K562 (cell line): Measurements from ENCODE around the gene TK1. TPM values are rescaled to one million over a fixed set of nuclear protein-coding genes. Genes with fewer than 3 reads are reported as not detected.
A peak's percentile ranks its signal among the peaks of the same experiment; 100 is the strongest.

Experiments used
- ATAC-seq: fragments of 200-7000 bp; cut with Tn5 transposase; 3 replicates; pipeline ENCODE4 v1.9.1; 2020; ENCODE audit warnings: moderate library complexity
- BruUV-seq: library from RNA; stranded (reverse); fragments of 400-500 nt; replicated peaks from 2 replicates; lab custom pipeline; 2021; lab: Mats Ljungman, UMichigan
- CTCF ChIA-PET: fragments of 300-600 bp; formaldehyde crosslinking; extraction: SDS; loops from one replicate; lab custom pipeline; 2021; ENCODE audit warnings: low intra/inter-chr PET ratio; lab: Yijun Ruan, JAX
- POLR2A ChIA-PET: fragments of 300-600, 350-650 bp; sonication (Branson Sonifier 250); formaldehyde crosslinking; extraction: SDS; loops from one replicate; lab custom pipeline; 2021; ENCODE audit warnings: antibody characterized with exemption, inconsistent platforms; lab: Yijun Ruan, JAX
- DNase-seq, 4 experiments: peaks; one replicate each; pipeline versions ENCODE4 v3.0.0 to v3.0.0-alpha.2; 2011 to 2018; ENCODE audit warnings: low spot score in 3 of 4, mixed read lengths in 3 of 4; ENCODE audit errors: extremely low read depth in 1 of 4
- FAIRE-seq: peaks from 2 replicates; lab custom pipeline; 2011; peaks lifted over from hg19 to GRCh38; lab: Jason Lieb, UNC
- H2AFZ ChIP-seq: 2 replicates; pipeline ENCODE4 v1.6.0; 2011; ENCODE audit warnings: low read depth, low read length, control low read depth, inconsistent platforms
- H3K27ac ChIP-seq: fragments of 200-600 bp; 3 replicates; pipeline ENCODE4 v1.8.0; 2011; ENCODE audit warnings: low read depth, mild to moderate bottlenecking, control low read depth, inconsistent platforms, low read length, moderate library complexity, mixed read lengths; ENCODE audit errors: extremely low read depth
- H3K27me3 ChIP-seq, 2 experiments: fragments of 300-600 bp in 1 of 2; 2 replicates in 1 of 2; 3 replicates in 1 of 2; pipeline versions ENCODE4 v1.6.0 to v1.8.0; 2011; ENCODE audit warnings: inconsistent platforms in 2 of 2, low read length in 2 of 2, mild to moderate bottlenecking in 1 of 2, mixed read lengths in 1 of 2, moderate library complexity in 1 of 2; ENCODE audit not compliant: control insufficient read depth in 2 of 2, insufficient read depth in 2 of 2
- H3K36me3 ChIP-seq: fragments of 300-600 bp; 3 replicates; pipeline ENCODE4 v1.8.0; 2011; ENCODE audit warnings: mild to moderate bottlenecking, low read length, inconsistent platforms; ENCODE audit not compliant: control insufficient read depth, insufficient read depth
- H3K4me1 ChIP-seq, 2 experiments: fragments of 200-600 bp in 1 of 2; replicated peaks in 1 of 2; 2 replicates in 1 of 2; 3 replicates in 1 of 2; pipeline versions ENCODE4 v1.5.1 to v1.8.0; 2011; ENCODE audit warnings: inconsistent platforms in 2 of 2, low read length in 2 of 2, mild to moderate bottlenecking in 1 of 2, mixed read lengths in 1 of 2, moderate library complexity in 1 of 2; ENCODE audit not compliant: control insufficient read depth in 2 of 2, insufficient read depth in 2 of 2
- H3K4me2 ChIP-seq: 2 replicates; pipeline ENCODE4 v1.6.1; 2011; ENCODE audit warnings: low read length, control low read depth, inconsistent platforms, mixed read lengths; ENCODE audit not compliant: insufficient read depth
- H3K4me3 ChIP-seq: fragments of 200-600 bp; sonication (generic), shearing (Covaris generic); 2 replicates; pipeline ENCODE4 v1.5.1; 2016; ENCODE audit warnings: control low read depth, inconsistent platforms
- H3K79me2 ChIP-seq: fragments of 200-600 bp; 3 replicates; pipeline ENCODE4 v1.8.0; 2011; ENCODE audit warnings: low read length, inconsistent platforms; ENCODE audit not compliant: control insufficient read depth, insufficient read depth
- H3K9ac ChIP-seq, 2 experiments: 2 replicates each; pipeline versions ENCODE4 v1.6.0 to v1.6.1; 2011; ENCODE audit warnings: low read depth in 2 of 2, low read length in 2 of 2, control low read depth in 1 of 2, inconsistent platforms in 1 of 2, mild to moderate bottlenecking in 1 of 2, mixed read lengths in 1 of 2; ENCODE audit not compliant: insufficient read depth in 1 of 2
- H3K9me1 ChIP-seq: one replicate; pipeline ENCODE4 v1.6.0; 2011; ENCODE audit warnings: inconsistent platforms, mild to moderate bottlenecking, low read length, moderate library complexity; ENCODE audit not compliant: control insufficient read depth, insufficient read depth
- H3K9me3 ChIP-seq: replicated peaks from 2 replicates; pipeline ENCODE4 v1.5.1; 2011; ENCODE audit warnings: low read depth, low read length, inconsistent platforms; ENCODE audit not compliant: control insufficient read depth, insufficient read depth
- H4K20me1 ChIP-seq: replicated peaks from 2 replicates; pipeline ENCODE4 v1.6.1; 2011; ENCODE audit warnings: low read length, inconsistent platforms, mixed read lengths; ENCODE audit not compliant: control insufficient read depth, insufficient read depth
- CEBPB ChIP-seq: fragments of 450-650 bp; IDR thresholded peaks from 2 replicates; pipeline ENCODE4 v1.6.1; 2016; ENCODE audit warnings: missing genetic modification characterization, missing compliant biosample characterization
- CHD4 ChIP-seq: fragments of 200-600 bp; sonication (generic); IDR thresholded peaks from 3 replicates; pipeline ENCODE4 v1.6.1; 2012; ENCODE audit warnings: low read depth, mild to moderate bottlenecking, mixed read lengths, low read length, inconsistent platforms; ENCODE audit not compliant: insufficient read depth, insufficient replicate concordance, poor library complexity, severe bottlenecking
- FOXJ2 ChIP-seq: fragments of 200-800 bp; sonication (Bioruptor generic); IDR thresholded peaks from 2 replicates; pipeline ENCODE4 v1.6.1; 2016; ENCODE audit warnings: missing genetic modification characterization, missing compliant biosample characterization
- HNRNPLL ChIP-seq: fragments of 200-400 bp; formaldehyde crosslinking; IDR thresholded peaks from 2 replicates; pipeline ENCODE4 v1.6.1; 2017; ENCODE audit warnings: low read length, low read depth, mild to moderate bottlenecking; ENCODE audit not compliant: poor library complexity, severe bottlenecking
- KLF16 ChIP-seq: IDR thresholded peaks from 2 replicates; pipeline ENCODE4 v1.6.1; 2016; ENCODE audit warnings: antibody characterized with exemption
- MTF1 ChIP-seq: fragments of 250-450 bp; sonication (Bioruptor Pico); IDR thresholded peaks from 2 replicates; pipeline ENCODE4 v1.9.0; 2021; ENCODE audit warnings: moderate library complexity, mild to moderate bottlenecking, inconsistent platforms, borderline replicate concordance
- RAD51 ChIP-seq: fragments of 450-650 bp; IDR thresholded peaks from 2 replicates; pipeline ENCODE4 v1.7.1; 2016; ENCODE audit warnings: low read depth, mild to moderate bottlenecking, borderline replicate concordance
- RFX7 ChIP-seq: fragments of 250-450 bp; sonication (Bioruptor Pico); IDR thresholded peaks from 2 replicates; pipeline ENCODE4 v1.5.1; 2021; ENCODE audit warnings: mild to moderate bottlenecking
- SAFB ChIP-seq: fragments of 200-400 bp; formaldehyde crosslinking; IDR thresholded peaks from 2 replicates; pipeline ENCODE4 v1.6.1; 2017; ENCODE audit warnings: low read depth, low read length, borderline replicate concordance
- TFAM ChIP-seq: fragments of 250-450 bp; sonication (Bioruptor Pico); conservative IDR thresholded peaks from 2 replicates; pipeline ENCODE4 v1.5.0; 2021; ENCODE audit warnings: mild to moderate bottlenecking, moderate library complexity
- ZNF282 ChIP-seq: sonication (generic); formaldehyde crosslinking; IDR thresholded peaks from 2 replicates; pipeline ENCODE4 v1.8.1; 2023; ENCODE audit warnings: missing genetic modification reagents
- ZNF584 ChIP-seq: fragments of 200-800 bp; sonication (Bioruptor generic); IDR thresholded peaks from 2 replicates; pipeline ENCODE4 v1.6.1; 2016; ENCODE audit warnings: low read depth, mild to moderate bottlenecking, missing genetic modification characterization, missing compliant biosample characterization
- ZNF76 ChIP-seq: fragments of 250-450 bp; sonication (Bioruptor Pico); IDR thresholded peaks from 2 replicates; pipeline ENCODE4 v1.4.0; 2020; ENCODE audit warnings: mild to moderate bottlenecking, moderate library complexity, borderline replicate concordance
- ZNF77 ChIP-seq: fragments of 250-450 bp; sonication (Bioruptor Pico); IDR thresholded peaks from 2 replicates; pipeline ENCODE4 v1.5.0; 2020
- WGBS: fragments of 100-300 bp; shearing (Covaris generic); methylation state at CpG from one replicate; pipeline ENCODE4 v1.1.6; 2016; ENCODE audit warnings: low coverage, mixed read lengths; ENCODE audit not compliant: insufficient coverage; ENCODE audit errors: missing lambda C conversion rate; 5-methylcytosine and 5-hydroxymethylcytosine counted together
- in situ Hi-C: fragments of 300-500 bp; cut with MboI; formaldehyde crosslinking; loops from 4 replicates; pipeline ENCODE4 v1.15.0; 2018; ENCODE audit warnings: inconsistent platforms, mixed read lengths
- intact Hi-C: fragments of 100-400 bp; cut with micrococcal nuclease; formaldehyde crosslinking; loops from 2 replicates; pipeline ENCODE4 v1.14.2; 2022
- polyA plus RNA-seq, 8 experiments: library from polyadenylated mRNA; depleted of rRNA in 4 of 8; stranded (reverse) in 5 of 8; unstranded in 3 of 8; fragments of >200 nt; fragmentation: Nextera tagmentation in 2 of 8; fragmentation: Illumina TruSeq in 1 of 8; extraction: Ambion mirVana in 2 of 8; extraction: Trizol in 1 of 8; gene quantifications; 2 replicates each; pipeline versions ENCODE4 v1.2.1 to v1.2.3, GENCODE V29; 2011 to 2014; ENCODE audit warnings: inconsistent platforms in 1 of 8, missing spikeins in 1 of 8
- total RNA-seq, 7 experiments: library from RNA; depleted of rRNA in 6 of 7; stranded (reverse); fragments of >200 nt in 6 of 7; fragmentation: Illumina TruSeq in 2 of 7; extraction: Trizol in 2 of 7; gene quantifications; 2 replicates each; pipeline versions ENCODE4 v1.2.1 to v1.2.3, GENCODE V29; 2011 to 2021; ENCODE audit warnings: low replicate concordance in 1 of 7
- TF ChIP-seq, protein P1 (sequence below), 2 experiments: fragments of 450-650 bp; conservative IDR thresholded peaks; 2 replicates each; pipeline ENCODE4 v1.6.1; 2017; ENCODE audit warnings: mild to moderate bottlenecking in 2 of 2, moderate library complexity in 2 of 2

Gene TK1
- total and polyA plus RNA-seq, 9 of the 15 experiments (the other 6 are each of a cell fraction or from before 2014, with no cell fraction given) = 8.4 to 280 (median 103) TPM

DNA sequence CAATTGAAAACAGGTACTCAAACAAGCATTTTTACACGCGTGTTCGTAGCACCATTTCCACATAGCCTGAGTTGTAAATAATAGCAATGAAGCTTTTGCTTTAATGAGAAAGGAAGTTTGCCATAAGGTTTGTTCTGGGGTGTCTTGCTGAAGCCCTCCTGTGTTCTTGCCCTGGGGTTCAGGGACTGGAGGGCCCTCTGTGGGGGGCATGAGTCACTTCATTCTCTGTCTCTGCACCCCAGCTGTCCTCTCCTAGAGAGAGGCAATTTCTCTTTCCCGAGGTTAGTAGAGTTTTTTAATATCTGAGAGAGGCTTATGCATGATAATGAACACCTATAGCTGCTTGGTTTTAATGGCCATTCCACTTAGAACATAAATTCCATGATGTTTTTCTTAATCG is 9.9 kb upstream of the TK1 start:
- Histone ChIP-seq H3K4me2 (no peak overlapping the region), H4K20me1 (no peaks in the 10 kb centered on the region), H3K9me3 (no peaks in the 10 kb centered on the region), H3K9ac (no peak overlapping the region; a peak in 1 of 4 replicates), H3K79me2 (peaks cover 5% of the 10 kb centered on the region; the same call in 2 of the 3 replicates), H2AFZ (no peak overlapping the region), H3K27ac (no peak overlapping the region), H3K36me3 (peaks cover 71% of the 10 kb centered on the region; the same call in 2 of the 3 replicates), H3K4me3 (no peak overlapping the region), H3K4me1 (peaks cover 0 to 3% of the 10 kb centered on the region in 2 experiments; a peak in 2 of 5 replicates), H3K9me1 (no peaks in the 10 kb centered on the region), H3K27me3 (no peaks in the 10 kb centered on the region)
- intact Hi-C loops (no loop called here), in situ Hi-C loops (no loop called here)
- CTCF ChIA-PET = no interaction called here
- TSS peak; percentile 17 for BruUV-seq
- WGBS = 85% methylated on average over 5 of the region's 5 CpGs
- POLR2A ChIA-PET = interaction anchor here (0.7 to 5.5 kb wide), 3 partner anchors 10 to 1592 kb away, joined by 3 to 29 read pairs (median 4); partner anchors contain the start of genes AFMID and TK1
- TF ChIP-seq FOXJ2 (tag) (no peak), RFX7 (CRISPR knock-in tag) (no peak), MTF1 (CRISPR knock-in tag) (no peak), SAFB (no peak), ZNF77 (CRISPR knock-in tag) (no peak), ZNF76 (no peak), ZNF584 (CRISPR knock-in tag) (no peak), CEBPB (tag) (no peak), CHD4 (no peak), HNRNPLL (no peak), KLF16 (no peak), RAD51 (no peak), TFAM (no peak), ZNF282 (no peak)
- TF ChIP-seq, protein P1, sequence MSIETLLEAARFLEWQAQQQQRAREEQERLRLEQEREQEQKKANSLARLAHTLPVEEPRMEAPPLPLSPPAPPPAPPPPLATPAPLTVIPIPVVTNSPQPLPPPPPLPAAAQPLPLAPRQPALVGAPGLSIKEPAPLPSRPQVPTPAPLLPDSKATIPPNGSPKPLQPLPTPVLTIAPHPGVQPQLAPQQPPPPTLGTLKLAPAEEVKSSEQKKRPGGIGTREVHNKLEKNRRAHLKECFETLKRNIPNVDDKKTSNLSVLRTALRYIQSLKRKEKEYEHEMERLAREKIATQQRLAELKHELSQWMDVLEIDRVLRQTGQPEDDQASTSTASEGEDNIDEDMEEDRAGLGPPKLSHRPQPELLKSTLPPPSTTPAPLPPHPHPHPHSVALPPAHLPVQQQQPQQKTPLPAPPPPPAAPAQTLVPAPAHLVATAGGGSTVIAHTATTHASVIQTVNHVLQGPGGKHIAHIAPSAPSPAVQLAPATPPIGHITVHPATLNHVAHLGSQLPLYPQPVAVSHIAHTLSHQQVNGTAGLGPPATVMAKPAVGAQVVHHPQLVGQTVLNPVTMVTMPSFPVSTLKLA (conservative IDR thresholded peaks at IDR 0.05) = no peak
- FAIRE-seq (no peak), ATAC-seq (no peak), DNase-seq (no peak)
